Measurements from ENCODE around the gene PIK3R5.

Gene PIK3R5

DNA sequence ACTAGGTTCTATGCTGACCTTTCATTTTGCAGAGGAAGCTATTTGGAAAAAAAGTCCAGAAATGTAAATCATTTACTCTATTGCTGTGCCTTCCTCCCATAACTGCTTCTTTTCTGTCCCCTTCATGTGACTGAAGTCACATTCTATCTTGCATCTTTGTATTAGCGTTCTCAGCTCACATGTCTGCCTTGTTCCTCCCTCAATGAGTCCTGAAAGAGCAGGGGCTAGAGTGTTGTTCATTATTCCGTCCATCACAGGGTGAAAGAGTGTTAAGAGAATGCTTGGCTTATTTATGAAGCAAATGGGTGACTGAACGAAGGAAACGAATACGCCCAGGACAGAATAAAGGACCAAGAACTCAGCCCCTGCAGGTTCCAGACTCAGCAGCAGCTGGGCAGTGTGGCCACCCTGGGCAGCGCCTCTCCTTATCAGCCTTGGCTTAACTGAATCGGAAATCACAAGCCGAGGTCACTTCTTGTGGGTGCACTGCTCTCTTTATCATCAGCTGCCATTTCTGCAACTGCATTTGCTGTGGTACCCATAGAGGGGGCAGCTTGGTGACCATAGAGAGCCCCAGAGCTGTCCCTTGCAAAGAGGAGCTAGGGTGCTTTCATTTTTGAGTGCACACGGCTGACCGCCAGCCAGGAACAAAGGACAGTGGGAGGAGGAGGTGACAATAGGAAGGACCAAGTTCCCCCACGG, 96.2 kb downstream of the PIK3R5 start:
- Histone ChIP-seq H3K27ac (no peak overlapping the region), H3K36me3 (ENCODE audit: insufficient read depth) (no peaks in the 10 kb centered on the region), H3K79me2 (ENCODE audit: insufficient read depth, low read depth) (no peaks in the 10 kb centered on the region), H3K4me3 (IDR thresholded peaks at IDR 0.05; ENCODE audit: insufficient read depth, low read depth, low read length) (no peak overlapping the region), H3K4me2 (no peak overlapping the region), H3K27me3 (ENCODE audit: insufficient read depth, low read depth) (no peaks in the 10 kb centered on the region), H4K20me1 (ENCODE audit: insufficient read depth) (no peaks in the 10 kb centered on the region), H3K4me1 (ENCODE audit: low read depth, poor library complexity, severe bottlenecking) (no peaks in the 10 kb centered on the region), H3K9ac (no peak overlapping the region), H2AFZ (ENCODE audit: low read depth) (no peak overlapping the region)
- TF ChIP-seq, protein P1, sequence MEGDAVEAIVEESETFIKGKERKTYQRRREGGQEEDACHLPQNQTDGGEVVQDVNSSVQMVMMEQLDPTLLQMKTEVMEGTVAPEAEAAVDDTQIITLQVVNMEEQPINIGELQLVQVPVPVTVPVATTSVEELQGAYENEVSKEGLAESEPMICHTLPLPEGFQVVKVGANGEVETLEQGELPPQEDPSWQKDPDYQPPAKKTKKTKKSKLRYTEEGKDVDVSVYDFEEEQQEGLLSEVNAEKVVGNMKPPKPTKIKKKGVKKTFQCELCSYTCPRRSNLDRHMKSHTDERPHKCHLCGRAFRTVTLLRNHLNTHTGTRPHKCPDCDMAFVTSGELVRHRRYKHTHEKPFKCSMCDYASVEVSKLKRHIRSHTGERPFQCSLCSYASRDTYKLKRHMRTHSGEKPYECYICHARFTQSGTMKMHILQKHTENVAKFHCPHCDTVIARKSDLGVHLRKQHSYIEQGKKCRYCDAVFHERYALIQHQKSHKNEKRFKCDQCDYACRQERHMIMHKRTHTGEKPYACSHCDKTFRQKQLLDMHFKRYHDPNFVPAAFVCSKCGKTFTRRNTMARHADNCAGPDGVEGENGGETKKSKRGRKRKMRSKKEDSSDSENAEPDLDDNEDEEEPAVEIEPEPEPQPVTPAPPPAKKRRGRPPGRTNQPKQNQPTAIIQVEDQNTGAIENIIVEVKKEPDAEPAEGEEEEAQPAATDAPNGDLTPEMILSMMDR (conservative IDR thresholded peaks at IDR 0.05; ENCODE audit: low read depth, low read length) = no peak

DNA sequence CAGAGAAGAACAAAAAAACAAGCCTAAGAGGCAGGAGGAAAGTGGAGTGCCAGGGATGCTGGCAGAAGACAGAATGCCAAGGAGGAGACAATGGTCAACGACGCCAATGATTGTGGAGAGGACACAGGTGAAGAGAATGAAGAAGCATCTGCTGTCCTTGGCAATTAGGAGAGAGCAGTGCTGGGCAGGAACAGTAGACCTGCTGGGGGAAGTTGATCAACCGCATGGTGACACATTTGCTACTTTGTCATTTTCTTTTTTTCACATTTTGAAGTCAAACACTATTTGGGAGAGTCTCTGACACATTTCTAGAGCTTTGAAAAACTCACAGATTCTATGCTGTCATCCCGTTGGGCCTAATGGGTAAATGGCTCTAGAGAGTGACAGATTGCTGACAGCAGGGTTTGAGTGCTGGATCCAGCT, 97.0 kb downstream of the PIK3R5 start:
- Histone ChIP-seq H3K79me2 (ENCODE audit: insufficient read depth, low read depth) (no peaks in the 10 kb centered on the region), H3K4me1 (ENCODE audit: low read depth, poor library complexity, severe bottlenecking) (no peaks in the 10 kb centered on the region), H2AFZ (ENCODE audit: low read depth) (no peak overlapping the region), H3K27ac (no peak overlapping the region), H3K4me2 (no peak overlapping the region), H3K4me3 (IDR thresholded peaks at IDR 0.05; ENCODE audit: insufficient read depth, low read depth, low read length) (no peak overlapping the region), H4K20me1 (ENCODE audit: insufficient read depth) (no peaks in the 10 kb centered on the region), H3K36me3 (ENCODE audit: insufficient read depth) (no peaks in the 10 kb centered on the region), H3K9ac (no peak overlapping the region), H3K27me3 (ENCODE audit: insufficient read depth, low read depth) (no peaks in the 10 kb centered on the region)
- TF ChIP-seq, protein P1 (conservative IDR thresholded peaks at IDR 0.05; ENCODE audit: low read depth, low read length) = no peak

- no peak overlapping the region for H3K4me3 ChIP-seq (IDR thresholded peaks at IDR 0.05; ENCODE audit: insufficient read depth, low read depth, low read length)
- no peak overlapping the region for H3K9ac ChIP-seq
- TF ChIP-seq, protein P1 (conservative IDR thresholded peaks at IDR 0.05; ENCODE audit: low read depth, low read length) = no peak
- no peak overlapping the region for H3K4me2 ChIP-seq
- no peaks in the 10 kb centered on the region for H3K27me3 ChIP-seq (ENCODE audit: insufficient read depth, low read depth)
- H3K4me1 ChIP-seq (ENCODE audit: low read depth, poor library complexity, severe bottlenecking) = no peaks in the 10 kb centered on the region
- no peaks in the 10 kb centered on the region for H4K20me1 ChIP-seq (ENCODE audit: insufficient read depth)
- no peaks in the 10 kb centered on the region for H3K79me2 ChIP-seq (ENCODE audit: insufficient read depth, low read depth)
- H3K36me3 ChIP-seq (ENCODE audit: insufficient read depth) = no peaks in the 10 kb centered on the region
- no peak overlapping the region for H2AFZ ChIP-seq (ENCODE audit: low read depth)
- H3K27ac ChIP-seq = no peak overlapping the region
Measured at GRCh38 chr17:8868092-8868491, 97.4 kb downstream of the PIK3R5 start.

- Histone ChIP-seq H3K79me2 (ENCODE audit: insufficient read depth, low read depth) (no peaks in the 10 kb centered on the region), H3K9ac (no peak within 1 kb of the TSS), H4K20me1 (ENCODE audit: insufficient read depth) (no peaks in the 10 kb centered on the region), H3K4me2 (no peak within 1 kb of the TSS), H3K27ac (no peak within 1 kb of the TSS), H3K36me3 (ENCODE audit: insufficient read depth) (no peaks in the 10 kb centered on the region), H3K4me3 (IDR thresholded peaks at IDR 0.05; ENCODE audit: insufficient read depth, low read depth, low read length) (no peak within 1 kb of the TSS), H2AFZ (ENCODE audit: low read depth) (no peak within 1 kb of the TSS), H3K4me1 (ENCODE audit: low read depth, poor library complexity, severe bottlenecking) (no peaks in the 10 kb centered on the region), H3K27me3 (ENCODE audit: insufficient read depth, low read depth) (no peaks in the 10 kb centered on the region)
- TF ChIP-seq, protein P1 (conservative IDR thresholded peaks at IDR 0.05; ENCODE audit: low read depth, low read length) = no peak
Measured at GRCh38 chr17:8867361-8867981, 98.0 kb downstream of the PIK3R5 start, which contains the start of gene PIK3R6. TSS of gene PIK3R6 (minus strand) at chr17:8867674. CDS start at chr17:8849794, 17,880 bp downstream.

Measured in KMS-11 (cell line).